Measurements from ENCODE around the gene CLDN6. TPM values are rescaled to one million over a fixed set of nuclear protein-coding genes. Genes with fewer than 3 reads are reported as not detected.

Gene CLDN6
- total and polyA plus RNA-seq, 9 of the 15 experiments (the other 6 are each of a cell fraction or from before 2014, with no cell fraction given) = 0.22 to 0.75 (median 0.38) TPM; not detected in 3

- TF ChIP-seq GTF2B (IDR thresholded peaks at IDR 0.05; ENCODE audit: extremely low read depth, insufficient read length) = no peak
- no peak for TF ChIP-seq MTF1 (CRISPR knock-in tag; IDR thresholded peaks at IDR 0.05; ENCODE audit: borderline replicate concordance)
- peak; percentile 38 to 43; a peak in 1 of 4 replicates for TF ChIP-seq ARNT (IDR thresholded peaks at IDR 0.05)
- TF ChIP-seq ZBTB5 (IDR thresholded peaks at IDR 0.05) = 0 out of 2 replicates have a peak, but pooled peaks have one; percentile 35
- no peak for TF ChIP-seq BCL6 (CRISPR knock-in tag; IDR thresholded peaks at IDR 0.05)
- no peak for TF ChIP-seq MCM7 (IDR thresholded peaks at IDR 0.05)
- TF ChIP-seq MCM2 (IDR thresholded peaks at IDR 0.05; ENCODE audit: low read depth) = no peak
- TF ChIP-seq ZNF518B (CRISPR knock-in tag; IDR thresholded peaks at IDR 0.05) = 0 out of 2 replicates have a peak, but pooled peaks have one; percentile 27
- TF ChIP-seq WHSC1 (IDR thresholded peaks at IDR 0.05; ENCODE audit: low read length) = no peak
- no peak for TF ChIP-seq NR3C1 (CRISPR knock-in tag; IDR thresholded peaks at IDR 0.05)
- TF ChIP-seq NFE2 (IDR thresholded peaks at IDR 0.05; ENCODE audit: low read depth) = no peak
- no peak for TF ChIP-seq MAFF (IDR thresholded peaks at IDR 0.05; ENCODE audit: low read length)
- TF ChIP-seq ZBED1 (IDR thresholded peaks at IDR 0.05) = no peak
- TF ChIP-seq TAF15 (IDR thresholded peaks at IDR 0.05; ENCODE audit: low read depth, low read length) = no peak
- no peak for TF ChIP-seq ZNF655 (CRISPR knock-in tag; IDR thresholded peaks at IDR 0.05)
- TF ChIP-seq ZNF584 (CRISPR knock-in tag; IDR thresholded peaks at IDR 0.05; ENCODE audit: low read depth) = 0 out of 2 replicates have a peak, but pooled peaks have one; percentile 44
- TF ChIP-seq THAP12 (CRISPR knock-in tag; IDR thresholded peaks at IDR 0.05) = no peak
- no peak for TF ChIP-seq ILK (tag; IDR thresholded peaks at IDR 0.05; ENCODE audit: borderline replicate concordance, low read depth)
- TF ChIP-seq GABPA (tag; conservative IDR thresholded peaks at IDR 0.05; ENCODE audit: low read depth) = peak; percentile 84
These were observed 9.9 kb downstream of the CLDN6 start (continued) for GRCh38 chr16:3007957-3008689.

Measured in K562 (cell line).